H1 (cell line): ENCODE results near the gene CAPN10.

ENCODE experiments used
- ATF2 ChIP-seq: IDR thresholded peaks from 2 replicates; pipeline ENCODE4 v1.6.1; 2012; ENCODE audit warnings: low read length, inconsistent platforms
- CTCF ChIP-seq, 3 experiments: IDR thresholded peaks; 1 replicate in 2 of 3; 2 replicates in 1 of 3; pipeline versions ENCODE4 v1.5.1 to v1.6.1; 2011; ENCODE audit warnings: low read length in 3 of 3, mild to moderate bottlenecking in 3 of 3, inconsistent platforms in 2 of 3, low read depth in 1 of 3, moderate library complexity in 1 of 3; ENCODE audit not compliant: insufficient read depth in 1 of 3; ENCODE audit errors: control extremely low read depth in 1 of 3
- EP300 ChIP-seq, 2 experiments: IDR thresholded peaks; 1 replicate in 1 of 2; 2 replicates in 1 of 2; pipeline ENCODE4 v1.6.1; 2011 to 2012; ENCODE audit warnings: low read depth in 2 of 2, low read length in 2 of 2, mild to moderate bottlenecking in 2 of 2, borderline replicate concordance in 1 of 2, inconsistent platforms in 1 of 2, moderate library complexity in 1 of 2
- EZH2 ChIP-seq: fragments of 200-600 bp; sonication (generic); IDR thresholded peaks from 2 replicates; pipeline ENCODE4 v1.7.1; 2012; ENCODE audit warnings: low read depth, mild to moderate bottlenecking, moderate library complexity, low read length, inconsistent platforms; ENCODE audit not compliant: severe bottlenecking
- JUN ChIP-seq: IDR thresholded peaks from 2 replicates; pipeline ENCODE4 v1.6.1; 2011; ENCODE audit warnings: low read depth, mild to moderate bottlenecking, improper control_type of control experiment, low read length
- POLR2A ChIP-seq, 2 experiments: IDR thresholded peaks; 1 replicate in 1 of 2; 2 replicates in 1 of 2; pipeline ENCODE4 v1.6.1; 2011; ENCODE audit warnings: low read depth in 2 of 2, low read length in 2 of 2, mild to moderate bottlenecking in 2 of 2; ENCODE audit errors: control extremely low read depth in 1 of 2
- POLR2AphosphoS5 ChIP-seq: IDR thresholded peaks from 2 replicates; pipeline ENCODE4 v1.6.1; 2011; ENCODE audit warnings: low read depth, low read length
- RNF2 ChIP-seq: fragments of 200-900, 300-1000 bp; sonication (generic); IDR thresholded peaks from 2 replicates; pipeline ENCODE4 v1.7.1; 2016; ENCODE audit warnings: borderline replicate concordance, low read depth, mild to moderate bottlenecking, antibody characterized with exemption, low read length; ENCODE audit not compliant: poor library complexity, severe bottlenecking; ENCODE audit errors: missing control alignments
- USF2 ChIP-seq: IDR thresholded peaks from 2 replicates; pipeline ENCODE4 v1.6.1; 2011; ENCODE audit warnings: low read length, improper control_type of control experiment
- YY1 ChIP-seq: IDR thresholded peaks from 2 replicates; pipeline ENCODE4 v1.6.1; 2011; ENCODE audit warnings: low read depth, mild to moderate bottlenecking, low read length

GRCh38 chr2:240639566-240639965, 53.0 kb downstream of the CAPN10 start:
- TF ChIP-seq EZH2, result no peak
- no peak for TF ChIP-seq POLR2AphosphoS5
- TF ChIP-seq EP300 (IDR thresholded peaks at IDR 0.05; ENCODE audit: borderline replicate concordance in 1 of 2, low read depth in 2 of 2, low read length in 2 of 2), result no peak
- TF ChIP-seq YY1, result no peak
- TF ChIP-seq RNF2, result no peak
- TF ChIP-seq JUN, result no peak
- no peak for TF ChIP-seq USF2
- TF ChIP-seq POLR2A (IDR thresholded peaks at IDR 0.05; ENCODE audit: control extremely low read depth in 1 of 2, low read depth in 2 of 2, low read length in 2 of 2), result no peak
- no peak for TF ChIP-seq CTCF (IDR thresholded peaks at IDR 0.05; ENCODE audit: control extremely low read depth in 1 of 3, insufficient read depth in 1 of 3, low read depth in 1 of 3, low read length in 3 of 3)
- no peak for TF ChIP-seq ATF2
